AG04449 (cell line): Measurements from ENCODE around the gene NPAP1.

Source experiments
- CTCF ChIA-PET: fragments of 350-600 bp; formaldehyde crosslinking; extraction: SDS; loops from one replicate; lab custom pipeline; 2021; ENCODE audit warnings: antibody characterized with exemption; lab: Yijun Ruan, JAX
- POLR2A ChIA-PET: fragments of 400-600, 350-600 bp; formaldehyde crosslinking; extraction: SDS; loops from one replicate; lab custom pipeline; 2020; ENCODE audit warnings: antibody characterized with exemption, inconsistent platforms; lab: Yijun Ruan, JAX
- DNase-seq: peaks from one replicate; pipeline ENCODE4 v3.0.0-alpha.2; 2010; ENCODE audit warnings: low read depth, low spot score
- H3K4me3 ChIP-seq: 2 replicates; pipeline ENCODE4 v1.5.1; 2011; ENCODE audit warnings: low read depth, mild to moderate bottlenecking, control low read depth, low read length
- TF ChIP-seq, protein P1 (sequence below): IDR thresholded peaks from one replicate; pipeline ENCODE4 v1.5.1; 2011; ENCODE audit warnings: mild to moderate bottlenecking, moderate library complexity, low read length, control low read depth, inconsistent platforms; ENCODE audit not compliant: insufficient read depth; ENCODE audit errors: missing control alignments

Gene NPAP1

DNA sequence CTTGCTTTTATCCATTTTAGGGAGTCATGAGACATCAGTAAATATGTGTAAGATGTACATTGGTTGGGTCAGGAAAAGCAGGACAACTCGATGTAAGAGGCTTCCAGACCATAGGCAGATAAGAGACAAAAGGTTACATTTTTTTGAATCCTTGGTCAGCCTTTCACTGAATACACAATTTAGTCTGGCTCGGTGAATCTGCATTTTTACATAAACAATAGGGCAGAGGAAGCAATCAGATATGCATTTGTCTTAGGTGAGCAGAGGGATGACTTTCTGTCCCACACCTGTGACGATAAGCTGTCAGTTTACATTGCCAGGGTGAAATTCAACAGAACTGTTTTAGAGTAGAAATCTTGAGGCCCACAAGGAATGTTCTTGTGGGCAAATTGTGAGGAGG lies 20.6 kb downstream of the NPAP1 start:
- no peak overlapping the region for H3K4me3 ChIP-seq
- ChIA-PET CTCF (no interaction called here), POLR2A (no interaction called here)
- TF ChIP-seq, protein P1, sequence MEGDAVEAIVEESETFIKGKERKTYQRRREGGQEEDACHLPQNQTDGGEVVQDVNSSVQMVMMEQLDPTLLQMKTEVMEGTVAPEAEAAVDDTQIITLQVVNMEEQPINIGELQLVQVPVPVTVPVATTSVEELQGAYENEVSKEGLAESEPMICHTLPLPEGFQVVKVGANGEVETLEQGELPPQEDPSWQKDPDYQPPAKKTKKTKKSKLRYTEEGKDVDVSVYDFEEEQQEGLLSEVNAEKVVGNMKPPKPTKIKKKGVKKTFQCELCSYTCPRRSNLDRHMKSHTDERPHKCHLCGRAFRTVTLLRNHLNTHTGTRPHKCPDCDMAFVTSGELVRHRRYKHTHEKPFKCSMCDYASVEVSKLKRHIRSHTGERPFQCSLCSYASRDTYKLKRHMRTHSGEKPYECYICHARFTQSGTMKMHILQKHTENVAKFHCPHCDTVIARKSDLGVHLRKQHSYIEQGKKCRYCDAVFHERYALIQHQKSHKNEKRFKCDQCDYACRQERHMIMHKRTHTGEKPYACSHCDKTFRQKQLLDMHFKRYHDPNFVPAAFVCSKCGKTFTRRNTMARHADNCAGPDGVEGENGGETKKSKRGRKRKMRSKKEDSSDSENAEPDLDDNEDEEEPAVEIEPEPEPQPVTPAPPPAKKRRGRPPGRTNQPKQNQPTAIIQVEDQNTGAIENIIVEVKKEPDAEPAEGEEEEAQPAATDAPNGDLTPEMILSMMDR: no peak
- DNase-seq: no peak

DNA sequence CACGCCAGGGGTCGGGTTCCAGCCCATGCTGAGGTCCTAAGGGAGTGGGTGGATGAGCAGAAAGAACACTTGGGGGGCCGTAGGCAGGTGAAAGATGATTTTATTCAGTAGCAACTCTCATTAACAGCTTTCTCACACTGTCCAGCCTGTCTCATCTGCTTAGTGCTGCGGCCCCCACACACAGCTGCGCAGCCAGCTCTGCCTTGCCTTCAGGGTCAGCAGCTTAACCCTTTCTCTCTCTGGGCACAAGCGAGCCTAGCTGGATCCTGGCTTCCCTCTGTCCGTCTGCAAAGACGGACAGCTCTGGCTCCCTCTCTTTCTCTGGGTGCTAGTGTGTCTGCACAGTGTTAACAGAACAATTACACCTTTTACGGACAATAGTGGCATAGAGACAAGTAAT lies 21.3 kb downstream of the NPAP1 start:
- TF ChIP-seq, protein P1: no peak
- no peak overlapping the region for H3K4me3 ChIP-seq
- no peak for DNase-seq
- POLR2A ChIA-PET: no interaction called here
- CTCF ChIA-PET: no interaction called here

GRCh38 chr15:24718289-24719082 lies 42.9 kb downstream of the NPAP1 start:
- ChIA-PET CTCF (no interaction called here), POLR2A (no interaction called here)
- no peak for DNase-seq
- H3K4me3 ChIP-seq: no peak overlapping the region
- TF ChIP-seq, protein P1: no peak

- CTCF ChIA-PET: no interaction called here
Observed at GRCh38 chr15:24729760-24730159, 54.2 kb downstream of the NPAP1 start.

More at GRCh38 chr15:24729760-24730159, 54.2 kb downstream of the NPAP1 start:
- no peak for DNase-seq
- POLR2A ChIA-PET: no interaction called here
- no peak overlapping the region for H3K4me3 ChIP-seq
- TF ChIP-seq, protein P1: no peak
